Activated CD4-positive, CD25-positive, alpha-beta regulatory T cell treated with anti-CD3 and anti-CD28 coated beads, Interleukin-2, amount 50 U/mL, for 16 hours (primary cell): Measurements from ENCODE around the gene PDE4B.
"Not testable (repeated sequence)": the region's sequence is repeated elsewhere in the genome, so short reads cannot be mapped to it uniquely, and the experiment has no call there.

ENCODE experiments used
- DNase-seq: peaks from one replicate; pipeline ENCODE4 v3.0.0-alpha.2; 2020; ENCODE audit warnings: low read depth, low spot score

The PDE4B gene

DNA sequence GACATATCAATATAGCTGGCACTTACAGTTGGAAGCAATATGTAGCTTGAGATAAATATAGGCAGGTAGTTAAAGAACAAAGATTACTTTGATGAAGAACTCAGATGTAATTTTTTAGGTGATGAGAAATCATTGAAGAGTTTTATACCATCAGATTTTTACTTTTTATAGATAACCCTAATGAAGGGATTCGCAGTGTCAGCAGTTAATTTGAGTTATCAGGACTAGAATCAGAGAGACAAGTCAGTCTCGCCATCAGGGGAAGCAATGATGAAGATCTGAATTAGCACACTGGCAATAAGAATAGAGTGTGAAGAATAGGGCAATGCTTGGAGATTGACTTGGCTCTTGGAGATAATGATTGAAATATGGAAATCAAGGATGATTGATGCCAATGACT, 342.5 kb downstream of the PDE4B start:
- no peak for DNase-seq

DNA sequence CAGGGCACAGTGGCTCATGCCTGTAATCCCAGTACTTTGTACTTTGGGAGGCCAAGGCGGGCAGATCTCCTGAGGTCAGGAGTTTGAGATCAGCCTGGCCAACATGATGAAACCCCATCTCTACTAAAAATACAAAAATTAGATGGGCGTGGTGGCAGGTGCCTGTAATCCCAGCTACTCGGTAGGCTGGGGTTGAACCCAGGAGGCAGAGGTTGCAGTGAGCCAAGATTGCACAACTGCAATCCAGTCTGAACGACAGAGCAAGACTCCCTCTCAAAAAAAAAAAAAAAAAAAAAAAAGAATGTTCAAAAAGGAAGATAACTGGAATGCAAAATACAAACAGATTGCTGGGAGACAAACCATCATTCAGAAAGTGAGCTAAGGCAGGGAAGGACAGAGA, 343.7 kb downstream of the PDE4B start:
- DNase-seq, result not testable (repeated sequence)

- DNase-seq, result no peak
Observed at GRCh38 chr1:66137235-66137634, 344.5 kb downstream of the PDE4B start.

DNA sequence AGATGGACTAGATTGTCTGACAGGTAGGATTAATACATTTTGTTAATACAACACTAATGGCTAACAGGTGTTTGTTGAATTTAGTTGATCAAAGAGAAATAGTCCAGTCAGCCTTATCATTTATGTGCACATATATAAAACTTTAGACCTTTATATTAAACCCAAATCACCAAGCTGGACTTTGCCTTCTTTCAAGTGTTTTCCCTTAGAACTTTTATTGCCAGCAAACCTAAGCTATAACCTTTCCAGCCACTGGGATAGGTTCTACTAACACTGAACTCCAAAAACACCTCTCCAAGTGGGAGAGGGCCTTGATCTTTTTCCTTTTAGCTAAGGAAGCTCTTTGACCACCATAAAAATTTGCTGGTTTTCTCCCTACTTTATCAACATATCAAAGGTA, 345.9 kb downstream of the PDE4B start:
- DNase-seq, result no peak

GRCh38 chr1:66140072-66140471, 347.4 kb downstream of the PDE4B start:
- DNase-seq, result no peak

DNA sequence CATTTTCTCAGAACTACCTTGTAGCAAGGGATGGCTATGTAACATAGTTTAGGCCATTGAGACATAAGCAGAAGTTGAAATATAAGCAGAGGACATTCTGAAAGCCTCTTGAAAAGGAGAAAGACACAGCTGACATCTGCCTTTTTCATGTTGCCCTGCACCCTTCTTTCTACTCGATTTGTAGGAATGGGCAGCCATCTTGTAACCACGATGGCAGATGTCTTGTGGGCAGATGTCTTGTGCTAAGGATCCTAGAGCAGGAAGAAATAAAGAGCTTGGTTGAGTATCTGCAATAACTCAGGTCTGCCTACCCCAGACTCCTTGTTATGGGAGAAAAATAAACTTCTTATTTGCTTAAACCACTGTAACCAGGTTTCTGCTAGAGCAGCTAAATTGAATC, 351.0 kb downstream of the PDE4B start:
- no peak for DNase-seq

DNA sequence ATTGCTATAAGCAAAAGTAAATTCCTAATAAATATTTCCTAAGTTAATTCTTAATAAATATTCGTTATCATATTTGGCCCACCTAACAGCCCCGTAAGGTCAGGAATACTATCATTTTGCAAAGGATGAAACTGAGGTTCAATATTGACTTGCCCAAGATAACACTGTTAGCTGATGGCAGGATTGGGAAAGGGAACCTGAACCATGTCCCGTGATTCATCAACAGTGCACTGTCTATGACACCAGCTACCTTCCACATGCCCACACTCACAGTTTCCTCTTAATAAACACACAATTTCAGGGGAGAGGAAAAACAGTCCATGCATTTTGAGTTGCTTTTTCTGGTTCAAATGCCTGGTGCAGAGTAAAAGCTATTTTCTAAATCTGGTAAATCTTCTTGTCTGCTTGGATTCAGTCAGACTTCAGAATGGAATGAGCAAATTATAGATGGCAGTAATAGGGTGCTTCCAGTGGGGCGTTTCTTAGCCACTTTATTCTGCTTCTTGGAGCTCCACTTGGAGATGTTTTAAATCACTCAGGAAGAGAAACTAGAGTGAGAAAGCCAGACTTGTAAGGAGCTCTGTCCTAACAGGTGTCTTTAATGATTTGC, 354.6 kb downstream of the PDE4B start:
- no peak for DNase-seq

DNA sequence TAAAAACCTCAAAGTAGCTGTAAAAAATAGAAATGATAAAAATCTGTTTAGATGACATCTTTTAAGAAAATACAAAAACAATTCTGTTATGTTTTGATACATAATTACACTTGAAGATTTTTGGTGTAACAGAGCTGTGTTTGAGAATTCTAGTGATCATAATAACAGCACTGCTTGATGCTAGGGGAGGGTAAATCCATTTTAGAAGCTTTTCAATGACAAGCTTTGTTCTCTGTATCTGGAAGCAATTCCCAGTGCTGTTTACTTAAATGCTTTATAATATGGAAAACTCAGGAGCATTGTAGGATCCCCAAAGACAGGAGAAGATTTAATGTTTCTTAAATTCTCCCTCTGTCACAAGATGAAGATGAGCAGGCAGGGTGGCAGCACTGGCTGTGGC, 359.3 kb downstream of the PDE4B start:
- DNase-seq, result no peak

GRCh38 chr1:66154394-66154793, 361.7 kb downstream of the PDE4B start:
- no peak for DNase-seq

- DNase-seq, result no peak
Observed at GRCh38 chr1:66156144-66156543, 363.4 kb downstream of the PDE4B start.

DNA sequence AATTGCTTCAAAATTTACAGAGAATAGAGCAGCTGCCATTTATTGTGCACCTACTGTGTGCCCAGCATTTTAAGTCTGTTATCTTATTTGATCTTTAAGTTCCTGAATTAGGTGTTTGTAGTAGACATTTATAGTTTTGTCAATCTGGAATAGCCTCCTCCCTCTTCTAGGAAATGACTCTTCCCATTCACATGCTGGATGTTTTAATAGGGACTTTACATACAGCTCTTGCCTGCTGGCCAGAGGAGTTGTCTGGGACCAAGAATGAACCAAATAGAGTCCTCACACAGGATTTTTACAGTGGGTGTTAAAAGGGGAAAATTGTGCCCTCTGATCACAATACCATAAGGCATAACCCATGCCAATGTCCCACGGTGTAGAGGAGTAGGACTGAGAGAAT, 367.1 kb downstream of the PDE4B start:
- no peak for DNase-seq

GRCh38 chr1:66160719-66161118, 368.0 kb downstream of the PDE4B start:
- no peak for DNase-seq

DNA sequence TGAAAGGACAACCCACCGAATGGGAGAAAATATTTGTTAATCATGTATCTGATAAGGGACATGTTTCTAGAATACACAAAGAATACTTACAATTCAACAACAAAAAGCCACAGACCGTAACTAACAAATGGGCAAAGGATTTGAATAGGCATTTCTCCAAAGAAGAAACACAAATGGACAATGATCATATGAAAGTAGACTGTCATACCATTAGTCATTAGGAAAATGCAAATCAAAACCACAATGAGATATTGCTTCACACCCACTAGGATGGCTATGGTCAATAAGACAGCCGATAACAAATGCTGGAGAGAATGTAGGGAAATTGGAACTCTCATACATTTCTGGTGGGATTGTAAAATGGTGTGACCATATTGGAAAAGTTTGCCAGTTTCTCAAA, 374.1 kb downstream of the PDE4B start:
- DNase-seq, result no peak

GRCh38 chr1:66167267-66167666, 374.6 kb downstream of the PDE4B start:
- no peak for DNase-seq

DNA sequence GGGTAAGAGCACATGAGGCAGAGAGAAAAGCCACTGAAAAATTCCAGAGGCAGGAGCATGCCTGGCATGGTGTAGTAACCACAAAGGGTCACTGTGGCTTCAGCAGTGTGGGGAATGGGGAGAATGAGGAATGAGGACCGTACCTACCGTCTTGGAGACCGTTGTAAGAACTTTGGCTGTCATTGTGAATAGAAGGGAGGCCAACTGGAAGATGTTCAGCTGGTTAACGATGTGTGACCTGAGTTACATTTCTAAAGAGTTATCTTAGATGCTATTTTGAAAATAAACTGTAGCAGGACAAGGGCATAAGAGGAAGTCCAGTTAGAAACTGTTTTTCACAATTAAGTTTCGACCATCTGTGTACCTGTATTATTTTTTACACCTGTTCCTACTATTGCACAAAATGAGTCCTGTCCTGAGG, 375.8 kb downstream of the PDE4B start:
- no peak for DNase-seq

- no peak for DNase-seq
Observed at GRCh38 chr1:66168948-66169671, 376.4 kb downstream of the PDE4B start.

GRCh38 chr1:66172272-66172671, 379.6 kb downstream of the PDE4B start:
- no peak for DNase-seq

DNA sequence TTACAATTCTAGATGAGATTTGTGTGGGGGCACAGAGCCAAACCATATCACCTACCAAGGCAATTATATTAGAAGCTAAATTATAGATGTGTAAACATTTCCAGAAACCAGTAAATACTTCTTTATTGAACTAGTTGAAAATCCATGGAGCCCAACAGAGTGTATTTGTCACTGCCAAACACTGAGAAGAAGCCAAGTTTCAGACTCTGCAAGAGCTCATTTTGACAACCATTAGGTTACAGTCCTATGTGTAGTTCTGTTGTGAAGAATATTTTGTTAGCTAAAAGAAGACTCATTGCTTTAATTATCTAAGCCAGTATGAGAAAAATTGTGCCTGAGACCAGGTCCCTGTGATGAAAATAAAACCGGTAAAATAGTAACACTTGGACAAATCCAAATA, 382.4 kb downstream of the PDE4B start:
- DNase-seq, result no peak

- DNase-seq, result no peak
Observed at GRCh38 chr1:66175581-66175980, 382.9 kb downstream of the PDE4B start.

GRCh38 chr1:66176012-66176715, 383.5 kb downstream of the PDE4B start:
- no peak for DNase-seq

DNA sequence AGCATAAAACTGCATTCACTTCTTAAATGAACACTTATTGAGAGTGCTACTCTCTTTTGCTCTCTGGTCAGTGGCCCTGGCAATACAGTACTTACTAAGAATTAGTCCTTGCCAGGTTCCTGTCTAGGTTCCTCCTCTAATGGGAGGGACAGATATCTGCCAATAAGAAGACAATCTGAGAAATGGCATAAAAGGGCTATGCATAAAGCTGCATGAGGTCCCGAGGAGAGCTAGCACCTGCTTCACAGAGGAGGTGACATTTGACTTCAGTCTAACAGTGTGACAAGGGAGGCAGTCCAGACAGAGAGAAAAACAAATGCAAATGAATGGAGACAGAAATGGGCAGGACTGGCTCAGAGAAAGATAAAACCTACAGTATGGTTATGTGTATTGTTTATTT, 384.1 kb downstream of the PDE4B start:
- DNase-seq, result no peak

GRCh38 chr1:66177510-66177909, 384.8 kb downstream of the PDE4B start:
- DNase-seq, result no peak

GRCh38 chr1:66182026-66182425, 389.3 kb downstream of the PDE4B start:
- no peak for DNase-seq
